PC-9 (cell line): Measurements from ENCODE around the gene TPK1.

Experiments
- CTCF ChIP-seq: fragments of 200-600 bp; sonication (generic); conservative IDR thresholded peaks from 2 replicates; pipeline ENCODE4 v1.6.1; 2017; ENCODE audit warnings: mixed run types, antibody characterized with exemption, mild to moderate bottlenecking, moderate library complexity
- EZH2 ChIP-seq: fragments of 200-600 bp; sonication (generic); IDR thresholded peaks from 2 replicates; pipeline ENCODE4 v1.8.0; 2017; ENCODE audit warnings: antibody characterized with exemption, low read depth

GRCh38 chr7:144408121-144408520 lies 427.7 kb downstream of the TPK1 start:
- TF ChIP-seq CTCF (no peak), EZH2 (no peak)
